ENCODE measurements around the gene GATAD2A.
A peak's percentile ranks its signal among the peaks of the same experiment; 100 is the strongest.

GRCh38 chr19:19385131-19385895 is 20.2 kb upstream of the GATAD2A start:
- TF ChIP-seq CTCF (IDR thresholded peaks at IDR 0.05 in 4 of 5, conservative IDR thresholded peaks at IDR 0.05 in 1 of 5) (peak in 4 of 5 experiments; percentile 7 to 49 (median 34)), POLR2A (IDR thresholded peaks at IDR 0.05) (peak; percentile 46 to 49)
